Measurements from ENCODE around the gene GAK. TPM values are rescaled to one million over a fixed set of nuclear protein-coding genes. Genes with fewer than 3 reads are reported as not detected.
A peak's percentile ranks its signal among the peaks of the same experiment; 100 is the strongest.

Gene GAK
- total and polyA plus RNA-seq, 2 of the 13 experiments (the other 11 are each of a cell fraction or from before 2014, with no cell fraction given) = 17.5 to 44.3 TPM

DNA sequence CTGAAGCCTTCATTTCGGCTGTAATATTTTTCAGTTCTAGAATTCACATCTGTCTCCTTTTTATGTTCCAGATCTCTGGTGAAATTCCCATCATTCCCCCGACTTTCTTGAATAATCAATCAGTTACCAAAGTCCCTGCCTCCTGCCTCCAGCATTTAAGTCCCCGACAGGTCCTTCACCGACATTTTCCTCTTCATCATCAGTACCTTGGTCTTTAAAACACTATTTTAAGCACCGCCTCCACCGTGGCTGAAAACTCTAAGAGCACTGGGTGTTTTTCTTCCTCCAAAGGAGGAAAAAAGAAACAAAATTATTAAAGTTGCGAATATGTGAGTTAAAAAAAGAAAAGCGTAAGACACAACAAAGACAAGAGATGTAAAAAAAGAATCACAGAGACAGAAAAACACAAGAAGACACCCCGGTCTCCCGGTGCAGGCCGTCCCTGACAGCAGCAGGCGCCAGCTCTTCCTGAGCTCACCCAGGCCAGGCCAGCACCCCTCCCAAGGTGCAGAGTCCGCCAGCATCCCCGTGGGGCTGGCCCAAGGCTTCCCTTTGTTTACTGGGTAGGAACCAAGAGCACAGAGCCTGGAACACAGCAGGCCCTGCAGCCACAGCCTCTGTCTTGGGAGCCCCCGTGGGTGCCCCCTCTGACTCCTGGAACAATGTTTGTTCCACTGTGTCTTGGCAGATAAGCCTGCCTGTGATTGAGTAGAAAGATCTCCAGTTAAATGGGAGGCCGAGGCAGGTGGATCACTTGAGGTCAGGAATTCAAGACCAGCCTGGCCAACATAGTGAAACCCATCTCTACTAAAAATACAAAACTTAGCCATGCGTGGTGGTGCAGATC is 56.9 kb downstream of the GAK start (continued):
- TF ChIP-seq, protein P1, sequence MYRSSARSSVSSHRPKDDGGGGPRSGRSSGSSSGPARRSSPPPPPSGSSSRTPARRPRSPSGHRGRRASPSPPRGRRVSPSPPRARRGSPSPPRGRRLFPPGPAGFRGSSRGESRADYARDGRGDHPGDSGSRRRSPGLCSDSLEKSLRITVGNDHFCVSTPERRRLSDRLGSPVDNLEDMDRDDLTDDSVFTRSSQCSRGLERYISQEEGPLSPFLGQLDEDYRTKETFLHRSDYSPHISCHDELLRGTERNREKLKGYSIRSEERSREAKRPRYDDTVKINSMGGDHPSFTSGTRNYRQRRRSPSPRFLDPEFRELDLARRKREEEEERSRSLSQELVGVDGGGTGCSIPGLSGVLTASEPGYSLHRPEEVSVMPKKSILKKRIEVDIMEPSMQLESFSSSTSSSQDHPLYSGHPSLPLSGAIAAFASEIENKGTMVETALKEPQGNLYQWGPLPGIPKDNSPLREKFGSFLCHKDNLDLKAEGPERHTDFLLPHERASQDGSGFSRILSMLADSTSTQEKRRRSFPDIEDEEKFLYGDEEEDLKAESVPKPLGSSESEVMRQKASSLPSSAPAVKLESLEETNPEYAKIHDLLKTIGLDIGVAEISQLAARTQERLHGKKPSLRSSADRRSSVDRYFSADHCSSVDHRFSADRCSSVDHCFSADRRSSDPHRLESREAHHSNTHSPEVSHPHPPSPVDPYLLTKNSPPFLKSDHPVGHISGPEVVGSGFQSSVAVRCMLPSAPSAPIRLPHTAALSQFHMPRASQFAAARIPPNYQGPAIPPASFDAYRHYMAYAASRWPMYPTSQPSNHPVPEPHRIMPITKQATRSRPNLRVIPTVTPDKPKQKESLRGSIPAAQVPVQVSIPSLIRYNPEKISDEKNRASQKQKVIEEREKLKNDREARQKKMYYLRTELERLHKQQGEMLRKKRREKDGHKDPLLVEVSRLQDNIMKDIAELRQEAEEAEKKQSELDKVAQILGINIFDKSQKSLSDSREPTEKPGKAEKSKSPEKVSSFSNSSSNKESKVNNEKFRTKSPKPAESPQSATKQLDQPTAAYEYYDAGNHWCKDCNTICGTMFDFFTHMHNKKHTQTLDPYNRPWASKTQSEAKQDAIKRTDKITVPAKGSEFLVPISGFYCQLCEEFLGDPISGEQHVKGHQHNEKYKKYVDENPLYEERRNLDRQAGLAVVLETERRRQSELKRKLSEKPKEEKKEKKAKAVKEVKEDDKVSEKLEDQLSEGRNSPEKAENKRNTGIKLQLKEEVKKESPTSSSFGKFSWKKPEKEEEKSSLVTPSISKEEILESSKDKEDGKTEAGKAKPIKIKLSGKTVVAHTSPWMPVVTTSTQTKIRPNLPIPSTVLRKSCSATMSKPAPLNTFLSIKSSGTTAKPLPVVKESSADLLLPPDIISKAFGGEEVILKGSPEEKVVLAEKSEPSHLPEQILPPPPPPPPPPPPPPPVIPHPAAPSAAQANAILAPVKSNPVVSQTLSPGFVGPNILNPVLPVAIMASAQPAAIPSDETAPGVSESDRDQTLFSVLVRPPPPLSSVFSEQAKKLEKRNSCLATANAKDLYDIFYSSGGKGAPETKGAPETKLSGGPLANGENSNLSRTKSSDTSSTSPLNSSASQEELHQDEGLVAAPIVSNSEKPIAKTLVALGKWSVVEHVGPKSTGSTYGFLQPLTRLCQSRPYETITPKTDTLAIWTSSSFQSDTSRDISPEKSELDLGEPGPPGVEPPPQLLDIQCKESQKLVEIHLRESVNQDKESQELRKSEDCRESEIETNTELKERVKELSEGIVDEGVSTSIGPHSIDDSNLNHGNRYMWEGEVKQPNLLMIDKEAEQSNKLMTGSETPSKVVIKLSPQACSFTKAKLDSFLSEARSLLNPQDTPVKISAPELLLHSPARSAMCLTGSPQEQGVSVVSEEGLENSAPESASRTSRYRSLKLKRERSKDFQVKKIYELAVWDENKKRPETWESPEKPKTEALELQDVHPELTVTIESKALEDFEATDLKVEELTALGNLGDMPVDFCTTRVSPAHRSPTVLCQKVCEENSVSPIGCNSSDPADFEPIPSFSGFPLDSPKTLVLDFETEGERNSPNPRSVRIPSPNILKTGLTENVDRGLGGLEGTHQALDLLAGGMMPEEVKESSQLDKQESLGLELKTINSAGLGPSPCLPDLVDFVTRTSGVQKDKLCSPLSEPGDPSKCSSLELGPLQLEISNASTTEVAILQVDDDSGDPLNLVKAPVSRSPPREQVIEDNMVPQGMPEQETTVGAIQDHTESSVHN (CRISPR knock-in tag; IDR thresholded peaks at IDR 0.05) = no peak
- no peak for TF ChIP-seq ZNF451 (CRISPR knock-in tag; IDR thresholded peaks at IDR 0.05)
- peak; percentile 47; the same call in 1 of the 2 replicates for TF ChIP-seq GFI1 (CRISPR knock-in tag; IDR thresholded peaks at IDR 0.05; ENCODE audit: borderline replicate concordance)
- no peak for TF ChIP-seq PCBP2 (optimal IDR thresholded peaks at IDR 0.05; ENCODE audit: low read depth, low read length, poor library complexity, severe bottlenecking)
- TF ChIP-seq ZNF337 (CRISPR knock-in tag; IDR thresholded peaks at IDR 0.05; ENCODE audit: borderline replicate concordance, low read depth) = no peak
- TF ChIP-seq ZNF556 (CRISPR knock-in tag; IDR thresholded peaks at IDR 0.05; ENCODE audit: borderline replicate concordance) = no peak
- TF ChIP-seq ZNF619 (CRISPR knock-in tag; IDR thresholded peaks at IDR 0.05) = no peak
- no peak for TF ChIP-seq ZNF891 (CRISPR knock-in tag; IDR thresholded peaks at IDR 0.05)
- no peak for TF ChIP-seq ZNF552 (CRISPR knock-in tag; IDR thresholded peaks at IDR 0.05; ENCODE audit: borderline replicate concordance)
- TF ChIP-seq SMARCC2 (IDR thresholded peaks at IDR 0.05) = no peak
- TF ChIP-seq IRF2 (CRISPR knock-in tag; IDR thresholded peaks at IDR 0.05) = 0 out of 2 replicates have a peak, but pooled peaks have one; percentile 34
- TF ChIP-seq, protein P2, sequence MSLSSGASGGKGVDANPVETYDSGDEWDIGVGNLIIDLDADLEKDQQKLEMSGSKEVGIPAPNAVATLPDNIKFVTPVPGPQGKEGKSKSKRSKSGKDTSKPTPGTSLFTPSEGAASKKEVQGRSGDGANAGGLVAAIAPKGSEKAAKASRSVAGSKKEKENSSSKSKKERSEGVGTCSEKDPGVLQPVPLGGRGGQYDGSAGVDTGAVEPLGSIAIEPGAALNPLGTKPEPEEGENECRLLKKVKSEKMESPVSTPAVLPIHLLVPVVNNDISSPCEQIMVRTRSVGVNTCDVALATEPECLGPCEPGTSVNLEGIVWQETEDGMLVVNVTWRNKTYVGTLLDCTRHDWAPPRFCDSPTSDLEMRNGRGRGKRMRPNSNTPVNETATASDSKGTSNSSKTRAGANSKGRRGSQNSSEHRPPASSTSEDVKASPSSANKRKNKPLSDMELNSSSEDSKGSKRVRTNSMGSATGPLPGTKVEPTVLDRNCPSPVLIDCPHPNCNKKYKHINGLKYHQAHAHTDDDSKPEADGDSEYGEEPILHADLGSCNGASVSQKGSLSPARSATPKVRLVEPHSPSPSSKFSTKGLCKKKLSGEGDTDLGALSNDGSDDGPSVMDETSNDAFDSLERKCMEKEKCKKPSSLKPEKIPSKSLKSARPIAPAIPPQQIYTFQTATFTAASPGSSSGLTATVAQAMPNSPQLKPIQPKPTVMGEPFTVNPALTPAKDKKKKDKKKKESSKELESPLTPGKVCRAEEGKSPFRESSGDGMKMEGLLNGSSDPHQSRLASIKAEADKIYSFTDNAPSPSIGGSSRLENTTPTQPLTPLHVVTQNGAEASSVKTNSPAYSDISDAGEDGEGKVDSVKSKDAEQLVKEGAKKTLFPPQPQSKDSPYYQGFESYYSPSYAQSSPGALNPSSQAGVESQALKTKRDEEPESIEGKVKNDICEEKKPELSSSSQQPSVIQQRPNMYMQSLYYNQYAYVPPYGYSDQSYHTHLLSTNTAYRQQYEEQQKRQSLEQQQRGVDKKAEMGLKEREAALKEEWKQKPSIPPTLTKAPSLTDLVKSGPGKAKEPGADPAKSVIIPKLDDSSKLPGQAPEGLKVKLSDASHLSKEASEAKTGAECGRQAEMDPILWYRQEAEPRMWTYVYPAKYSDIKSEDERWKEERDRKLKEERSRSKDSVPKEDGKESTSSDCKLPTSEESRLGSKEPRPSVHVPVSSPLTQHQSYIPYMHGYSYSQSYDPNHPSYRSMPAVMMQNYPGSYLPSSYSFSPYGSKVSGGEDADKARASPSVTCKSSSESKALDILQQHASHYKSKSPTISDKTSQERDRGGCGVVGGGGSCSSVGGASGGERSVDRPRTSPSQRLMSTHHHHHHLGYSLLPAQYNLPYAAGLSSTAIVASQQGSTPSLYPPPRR (CRISPR knock-in tag; IDR thresholded peaks at IDR 0.05; ENCODE audit: borderline replicate concordance) = no peak
- no peak for TF ChIP-seq CENPT (CRISPR knock-in tag; IDR thresholded peaks at IDR 0.05; ENCODE audit: low read depth)
- TF ChIP-seq, protein P3, sequence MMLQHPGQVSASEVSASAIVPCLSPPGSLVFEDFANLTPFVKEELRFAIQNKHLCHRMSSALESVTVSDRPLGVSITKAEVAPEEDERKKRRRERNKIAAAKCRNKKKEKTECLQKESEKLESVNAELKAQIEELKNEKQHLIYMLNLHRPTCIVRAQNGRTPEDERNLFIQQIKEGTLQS (CRISPR knock-in tag; IDR thresholded peaks at IDR 0.05) = no peak
- TF ChIP-seq ZNF616 (CRISPR knock-in tag; IDR thresholded peaks at IDR 0.05; ENCODE audit: low read depth) = no peak
- TF ChIP-seq KDM4B (CRISPR knock-in tag; IDR thresholded peaks at IDR 0.05) = no peak
